ENCODE data around the gene ZNF83. TPM values are rescaled to one million over a fixed set of nuclear protein-coding genes. Genes with fewer than 3 reads are reported as not detected.
A peak's percentile ranks its signal among the peaks of the same experiment; 100 is the strongest.
"Not testable (repeated sequence)": the region's sequence is repeated elsewhere in the genome, so short reads cannot be mapped to it uniquely, and the experiment has no call there.

ZNF83 gene
- total and polyA plus RNA-seq, 12 donors = 10.3 to 89.3 (median 16.7) TPM

DNA sequence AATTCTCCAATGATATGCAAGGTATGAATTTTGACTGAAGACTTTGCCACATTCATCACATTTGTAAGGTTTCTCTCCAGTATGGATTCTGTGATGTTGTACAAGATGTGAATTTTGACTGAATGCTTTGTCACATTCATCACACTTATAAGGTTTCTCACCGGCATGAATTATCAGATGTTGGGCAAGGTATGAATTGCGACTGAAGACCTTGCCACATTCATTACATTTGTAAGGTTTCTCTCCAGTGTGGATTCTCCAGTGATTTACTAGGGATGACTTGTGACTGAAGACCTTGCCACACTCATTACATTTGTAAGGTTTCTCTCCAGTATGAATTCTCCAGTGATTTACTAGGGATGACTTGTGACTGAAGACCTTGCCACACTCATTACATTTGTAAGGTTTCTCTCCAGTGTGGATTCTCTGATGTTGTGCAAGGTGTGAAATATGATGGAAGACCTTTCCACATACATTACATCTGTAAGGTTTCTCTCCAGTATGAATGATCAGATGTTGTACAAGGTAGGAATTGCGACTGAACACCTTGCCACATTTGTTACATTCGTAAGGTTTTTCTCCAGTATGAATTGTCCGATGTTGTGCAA, 24.8 kb downstream of the ZNF83 start:
- TF ChIP-seq, protein P1, sequence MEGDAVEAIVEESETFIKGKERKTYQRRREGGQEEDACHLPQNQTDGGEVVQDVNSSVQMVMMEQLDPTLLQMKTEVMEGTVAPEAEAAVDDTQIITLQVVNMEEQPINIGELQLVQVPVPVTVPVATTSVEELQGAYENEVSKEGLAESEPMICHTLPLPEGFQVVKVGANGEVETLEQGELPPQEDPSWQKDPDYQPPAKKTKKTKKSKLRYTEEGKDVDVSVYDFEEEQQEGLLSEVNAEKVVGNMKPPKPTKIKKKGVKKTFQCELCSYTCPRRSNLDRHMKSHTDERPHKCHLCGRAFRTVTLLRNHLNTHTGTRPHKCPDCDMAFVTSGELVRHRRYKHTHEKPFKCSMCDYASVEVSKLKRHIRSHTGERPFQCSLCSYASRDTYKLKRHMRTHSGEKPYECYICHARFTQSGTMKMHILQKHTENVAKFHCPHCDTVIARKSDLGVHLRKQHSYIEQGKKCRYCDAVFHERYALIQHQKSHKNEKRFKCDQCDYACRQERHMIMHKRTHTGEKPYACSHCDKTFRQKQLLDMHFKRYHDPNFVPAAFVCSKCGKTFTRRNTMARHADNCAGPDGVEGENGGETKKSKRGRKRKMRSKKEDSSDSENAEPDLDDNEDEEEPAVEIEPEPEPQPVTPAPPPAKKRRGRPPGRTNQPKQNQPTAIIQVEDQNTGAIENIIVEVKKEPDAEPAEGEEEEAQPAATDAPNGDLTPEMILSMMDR (IDR thresholded peaks at IDR 0.05) = no peak
- no peak for ATAC-seq

DNA sequence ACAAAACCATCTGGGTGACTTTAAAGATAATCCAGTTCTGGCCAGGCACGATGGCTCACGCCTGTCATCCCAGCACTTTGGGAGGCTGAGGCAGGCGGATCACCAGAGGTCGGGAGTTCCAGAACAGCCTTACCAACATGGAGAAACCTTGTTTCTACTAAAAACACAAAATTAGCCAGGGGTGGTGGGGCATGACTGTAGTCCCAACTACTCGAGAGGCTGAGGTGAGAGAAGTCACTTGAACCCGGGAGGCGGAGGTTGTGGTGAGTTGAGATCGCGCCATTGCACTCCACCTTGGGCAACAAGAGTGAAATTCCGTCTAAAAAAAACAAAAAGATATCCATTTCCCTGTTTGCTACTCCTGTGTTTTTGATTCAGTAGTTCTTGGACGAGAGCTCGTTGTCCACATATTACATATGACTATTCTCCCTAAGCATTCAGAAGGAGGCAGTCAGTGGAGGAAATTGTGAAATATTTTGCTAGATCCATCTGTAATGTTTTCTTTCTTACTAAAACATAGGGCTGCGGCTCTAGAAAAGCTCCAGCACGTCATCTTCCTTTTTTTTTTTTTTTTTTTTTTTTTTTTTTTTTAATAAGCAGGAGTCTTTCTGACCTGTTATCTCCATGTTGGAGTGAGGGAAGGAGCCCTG, 34.5 kb downstream of the ZNF83 start:
- TF ChIP-seq, protein P1 (IDR thresholded peaks at IDR 0.05) = no peak
- peaks cover 0 to 39% (median 0%) of the 10 kb centered on the region in 11 donors for H3K9me3 ChIP-seq

More for the DNA sequence above, 24.8 kb downstream of the ZNF83 start:
- no peak overlapping the region for H3K4me3 ChIP-seq
- H3K27ac ChIP-seq = no peak overlapping the region
- no peaks in the 10 kb centered on the region for H3K4me1 ChIP-seq
- H3K9me3 ChIP-seq = peaks cover 0 to 97% (median 9%) of the 10 kb centered on the region in 11 donors
- intact Hi-C loops (cut with DNase I) = no loop called here
- H3K36me3 ChIP-seq = peaks cover 0 to 71% (median 49%) of the 10 kb centered on the region in 9 donors
- no peaks in the 10 kb centered on the region for H3K27me3 ChIP-seq
- DNase-seq = no peak
- WGBS, 2 donors = 98 to 99% methylated on average over 5 of the region's 5 CpGs

DNA sequence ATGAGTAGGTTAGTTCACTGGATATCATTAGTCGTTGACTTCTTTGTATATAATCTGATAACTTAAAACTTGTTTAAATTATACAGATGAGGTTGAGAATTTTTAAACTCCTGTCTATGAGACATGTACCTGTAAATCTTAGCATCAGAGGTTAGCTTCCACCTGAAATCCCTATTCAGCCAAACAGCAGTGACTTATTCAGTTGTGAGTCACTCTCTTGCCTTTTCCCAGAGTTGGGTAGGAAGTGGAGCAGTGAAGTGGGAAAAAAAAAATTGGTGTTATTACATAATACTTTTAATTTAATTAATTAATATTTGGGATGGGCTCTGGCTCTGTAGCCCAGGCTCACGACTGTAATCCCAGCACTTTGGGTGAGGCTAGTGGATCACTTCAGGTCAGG, 35.2 kb downstream of the ZNF83 start:
- TF ChIP-seq, protein P1 (IDR thresholded peaks at IDR 0.05) = no peak
- Histone ChIP-seq H3K4me3 (no peak overlapping the region), H3K36me3 (peaks cover 0 to 3% (median 0%) of the 10 kb centered on the region in 9 donors), H3K9me3 (peaks cover 0 to 36% (median 0%) of the 10 kb centered on the region in 11 donors), H3K4me1 (peaks cover 5 to 18% (median 12%) of the 10 kb centered on the region in 9 donors), H3K27me3 (no peaks in the 10 kb centered on the region), H3K27ac (peak overlapping the region in 1 of 10 donors; percentile 84)
- DNase-seq (no peak), ATAC-seq (no peak)
- 85 to 86% methylated on average over 2 of the region's 2 CpGs for WGBS, 2 donors
- intact Hi-C loops (cut with DNase I) = loop anchor here in 1 of 10 donors (10.0 kb wide), 2 partner anchors 92 to 142 kb away; no protein-coding TSS in a partner anchor

More for the DNA sequence above, 34.5 kb downstream of the ZNF83 start:
- peaks cover 0 to 3% (median 0%) of the 10 kb centered on the region in 9 donors for H3K36me3 ChIP-seq
- 83 to 89% methylated on average over 14 of the region's 14 CpGs for WGBS, 2 donors
- no peaks in the 10 kb centered on the region for H3K27me3 ChIP-seq
- intact Hi-C loops (cut with DNase I) = loop anchor here in 1 of 10 donors (10.0 kb wide), 2 partner anchors 91 to 141 kb away; no protein-coding TSS in a partner anchor
- H3K4me3 ChIP-seq = no peak overlapping the region
- ATAC-seq = no peak
- DNase-seq = no peak
- H3K27ac ChIP-seq = peak overlapping the region in 1 of 10 donors; percentile 84
- H3K4me1 ChIP-seq = peaks cover 5 to 18% (median 12%) of the 10 kb centered on the region in 9 donors

DNA sequence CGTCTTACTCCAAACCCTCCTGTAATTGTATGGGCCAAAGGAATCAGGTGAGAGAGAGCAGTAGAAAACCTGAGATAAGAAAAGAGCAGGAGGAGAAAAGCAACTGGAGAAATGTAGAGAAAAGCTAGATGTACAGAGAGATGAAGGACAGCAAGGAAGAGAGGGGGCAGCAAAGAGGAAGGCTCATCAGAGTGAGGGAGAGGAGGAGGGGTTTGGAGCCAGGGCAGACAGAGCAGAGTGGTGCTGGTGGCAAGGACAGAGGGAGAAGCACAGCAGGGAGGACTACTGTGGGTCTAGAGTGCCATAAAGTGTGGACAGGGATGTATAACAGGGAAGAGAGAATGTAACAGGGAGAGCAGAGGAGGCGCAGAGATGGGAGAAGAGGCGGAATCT, 36.2 kb downstream of the ZNF83 start:
- DNase-seq, H3K27me3 ChIP-seq, H3K36me3 ChIP-seq: not testable (repeated sequence)
- peak in 5 of 8 donors; percentile 20 to 48 (median 34) for ATAC-seq
- peaks cover 5 to 18% (median 12%) of the 10 kb centered on the region in 9 donors for H3K4me1 ChIP-seq
- peaks cover 0 to 35% (median 0%) of the 10 kb centered on the region in 11 donors for H3K9me3 ChIP-seq
- peak overlapping the region in 9 of 10 donors; percentile 57 to 82 (median 65) for H3K4me3 ChIP-seq
- peak overlapping the region in 9 of 10 donors; percentile 60 to 84 (median 67) for H3K27ac ChIP-seq
- intact Hi-C loops (cut with DNase I) = loop anchor here in 1 of 10 donors (10.0 kb wide), 2 partner anchors 93 to 143 kb away; no protein-coding TSS in a partner anchor
- TF ChIP-seq, protein P1 (IDR thresholded peaks at IDR 0.05) = peak in 4 of 9 donors; percentile 15 to 34 (median 24)
- WGBS, 2 donors = 59 to 60% methylated on average over 3 of the region's 3 CpGs
